ELF-1 (cell line): Measurements from ENCODE around the gene KCNS3.
"Not testable (repeated sequence)": the region's sequence is repeated elsewhere in the genome, so short reads cannot be mapped to it uniquely, and the experiment has no call there.

Experiments
- DNase-seq: peaks from one replicate; pipeline ENCODE4 v3.0.0-alpha.2; 2016; ENCODE audit warnings: low read depth, low spot score

KCNS3 gene

DNA sequence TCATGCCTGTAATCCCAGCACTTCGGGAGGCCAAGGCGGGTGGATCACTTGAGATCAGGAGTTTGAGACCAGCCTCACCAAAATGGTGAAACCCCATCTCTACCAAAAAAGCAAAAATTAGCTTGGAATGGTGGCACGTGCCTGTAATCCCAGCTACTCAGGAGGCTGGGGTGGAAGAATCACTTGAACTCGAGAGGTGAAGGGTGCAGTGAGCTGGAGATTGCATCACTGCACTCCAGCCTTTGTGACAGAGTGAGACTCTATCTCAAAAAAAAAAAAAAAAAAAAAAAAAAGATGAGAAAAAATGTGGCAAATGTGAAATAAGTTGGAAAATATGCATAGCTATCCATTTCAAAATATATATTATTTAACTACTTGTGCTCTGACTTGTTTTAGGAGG, 65.0 kb downstream of the KCNS3 start:
- no peak for DNase-seq

DNA sequence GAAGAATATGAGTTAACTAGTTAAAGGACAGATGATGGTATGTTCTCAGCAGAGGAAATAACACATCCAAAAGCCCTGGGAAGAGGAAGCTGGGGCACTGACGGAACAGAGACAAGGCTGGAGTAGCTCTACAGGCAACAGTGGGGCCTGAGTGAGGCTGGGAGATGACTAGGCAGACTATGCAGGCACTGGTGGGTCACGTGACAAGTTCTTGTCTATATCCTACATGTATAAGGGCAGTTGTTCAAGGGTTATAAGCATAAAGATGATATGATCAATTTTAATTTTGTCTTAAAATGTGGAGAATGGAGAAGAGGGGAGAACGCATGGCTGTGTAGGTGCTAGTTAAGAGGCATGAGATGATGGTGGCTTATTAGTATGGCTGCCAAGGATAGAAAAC, 68.6 kb downstream of the KCNS3 start:
- no peak for DNase-seq

DNA sequence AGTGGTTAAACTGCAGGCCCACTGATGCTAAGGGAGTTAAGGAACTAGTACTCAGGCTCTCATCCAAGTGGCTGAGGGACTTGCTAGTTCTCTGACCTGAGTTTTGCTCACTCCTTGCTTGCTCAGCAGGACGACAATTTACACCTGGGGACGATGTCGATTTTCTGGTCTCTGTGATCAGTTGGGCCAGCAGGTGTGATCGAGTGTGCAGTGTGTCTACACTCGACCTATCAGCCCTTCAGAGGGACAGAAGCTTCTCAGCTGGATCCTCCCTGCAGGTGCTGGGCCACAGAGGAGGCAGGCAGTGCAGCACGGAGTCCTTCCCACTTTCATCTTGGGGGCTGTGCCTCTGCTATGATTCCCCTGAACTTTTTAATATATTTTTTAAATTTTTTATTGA, 71.5 kb downstream of the KCNS3 start:
- DNase-seq, result no peak

DNA sequence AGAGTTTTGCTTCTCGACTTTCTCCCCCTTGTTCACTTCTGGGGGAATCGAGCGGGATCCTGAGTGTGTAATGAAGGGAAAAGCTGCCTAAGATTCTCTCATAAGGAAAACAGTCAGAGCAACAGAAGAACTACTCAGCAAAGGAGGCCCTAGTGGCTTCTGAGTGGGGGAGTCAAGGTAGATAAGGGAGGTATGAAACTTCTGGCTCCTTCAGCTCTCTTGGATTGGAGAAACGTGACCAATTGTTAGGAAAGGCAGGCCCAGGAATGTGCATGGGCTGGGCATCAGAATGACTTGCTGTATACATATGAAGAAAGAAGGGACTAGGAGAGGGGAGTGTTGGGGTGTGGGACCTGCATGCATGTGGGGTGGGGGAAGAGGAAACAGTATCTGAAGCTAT, 73.1 kb downstream of the KCNS3 start:
- DNase-seq, result no peak

DNA sequence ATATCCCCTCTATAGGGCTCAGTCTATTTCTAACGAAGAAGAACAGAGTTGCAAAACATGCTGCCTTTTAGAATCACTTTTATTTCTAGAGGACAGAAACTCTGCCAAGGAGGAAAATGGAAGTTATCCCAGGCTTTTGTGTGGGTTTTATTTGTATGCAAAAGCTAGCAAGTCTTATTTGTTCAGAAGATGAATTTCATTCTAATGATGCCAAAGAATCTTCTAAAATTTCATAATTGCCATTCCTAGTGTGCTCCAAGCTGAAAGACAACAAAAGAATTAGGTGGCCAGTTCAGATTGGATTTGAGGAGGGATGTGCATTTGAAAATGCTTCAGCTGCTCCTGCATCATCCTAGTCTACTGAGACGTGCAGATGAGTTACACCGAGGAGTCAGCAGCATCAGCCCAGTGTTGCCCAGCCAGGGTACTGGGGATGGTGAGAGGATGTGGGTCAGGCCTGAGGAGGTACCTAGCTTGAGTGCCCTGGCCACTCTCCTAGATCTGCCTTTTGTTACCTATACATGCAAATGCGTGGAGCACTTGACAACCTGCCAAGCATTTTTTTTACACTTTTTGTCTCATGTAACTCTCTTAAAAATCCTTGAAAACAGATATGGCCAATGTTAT, 80.1 kb downstream of the KCNS3 start:
- DNase-seq, result no peak

DNA sequence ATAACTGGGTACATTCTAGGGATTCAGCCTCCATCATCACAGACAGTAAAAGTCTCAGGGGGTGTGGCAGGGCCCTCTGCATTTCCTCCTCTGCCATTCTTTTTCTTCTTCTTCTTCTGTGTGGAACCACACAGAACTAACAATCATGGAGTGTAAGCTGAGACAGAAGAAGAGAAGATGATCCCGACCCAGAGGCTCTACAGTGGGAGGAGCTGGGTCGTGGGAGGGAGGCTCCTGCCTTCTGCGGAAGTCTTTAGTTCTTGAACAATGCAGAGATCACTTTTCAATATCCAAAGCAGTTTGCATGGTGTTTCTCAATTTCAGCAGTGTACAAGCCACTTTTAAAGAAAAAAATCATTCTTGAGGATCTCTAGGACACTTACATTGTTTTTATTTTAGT, 80.9 kb downstream of the KCNS3 start:
- no peak for DNase-seq

DNA sequence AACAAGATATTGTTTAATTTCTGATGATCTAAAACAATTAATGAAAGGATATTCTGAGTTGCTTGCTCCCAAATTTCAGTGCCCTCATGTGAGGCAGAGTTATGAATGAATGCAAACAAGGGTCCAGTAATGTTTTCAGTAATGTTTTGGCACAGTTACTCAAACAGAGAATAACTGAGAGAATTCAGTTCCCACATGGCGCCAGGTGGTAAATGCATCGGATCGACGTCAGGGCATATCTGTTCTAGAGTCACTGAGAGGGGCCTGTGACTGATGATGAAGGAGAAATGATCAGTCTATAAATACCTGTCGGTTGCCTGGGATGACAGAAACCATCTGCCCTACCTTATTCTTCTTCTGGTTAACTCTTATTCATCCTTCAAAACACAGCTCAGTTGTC, 81.4 kb downstream of the KCNS3 start:
- no peak for DNase-seq

DNA sequence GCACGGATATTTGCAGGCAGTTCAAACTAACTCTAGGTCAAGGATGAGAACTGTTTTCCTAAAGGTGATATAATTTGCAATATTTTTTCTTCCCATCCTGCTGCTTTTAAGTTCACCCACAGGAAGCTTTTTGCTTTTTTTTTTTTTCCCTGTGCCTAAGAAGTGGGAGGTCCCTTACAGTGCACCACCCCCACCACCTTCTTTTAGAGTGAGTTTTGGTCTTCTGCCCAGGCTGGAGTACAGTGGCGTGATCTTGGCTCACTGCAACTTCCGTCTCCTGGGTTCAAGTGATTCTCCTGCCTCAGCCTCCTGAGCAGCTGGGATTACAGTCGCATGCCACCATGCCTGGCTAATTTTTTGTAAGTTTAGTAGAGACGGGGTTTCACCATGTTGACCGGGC, 82.5 kb downstream of the KCNS3 start:
- DNase-seq, result no peak

DNA sequence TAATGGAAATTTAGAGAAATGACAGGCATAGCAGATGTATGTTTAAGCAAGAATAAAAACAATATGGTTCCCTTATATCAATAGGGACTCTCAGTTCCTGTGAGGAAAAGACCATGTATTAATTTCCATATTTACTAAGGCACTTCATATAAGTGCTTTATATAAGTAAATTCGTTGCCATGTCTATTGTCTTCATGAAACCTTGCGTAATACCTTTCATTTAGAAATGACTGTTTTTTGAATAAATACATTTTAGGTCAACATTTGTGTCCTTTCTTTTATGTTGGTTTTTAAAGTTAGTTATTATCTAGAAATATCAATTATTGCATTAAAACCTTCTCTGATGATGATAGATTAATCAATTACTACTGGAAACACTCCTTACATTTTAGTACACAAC, 83.3 kb downstream of the KCNS3 start:
- DNase-seq, result no peak

DNA sequence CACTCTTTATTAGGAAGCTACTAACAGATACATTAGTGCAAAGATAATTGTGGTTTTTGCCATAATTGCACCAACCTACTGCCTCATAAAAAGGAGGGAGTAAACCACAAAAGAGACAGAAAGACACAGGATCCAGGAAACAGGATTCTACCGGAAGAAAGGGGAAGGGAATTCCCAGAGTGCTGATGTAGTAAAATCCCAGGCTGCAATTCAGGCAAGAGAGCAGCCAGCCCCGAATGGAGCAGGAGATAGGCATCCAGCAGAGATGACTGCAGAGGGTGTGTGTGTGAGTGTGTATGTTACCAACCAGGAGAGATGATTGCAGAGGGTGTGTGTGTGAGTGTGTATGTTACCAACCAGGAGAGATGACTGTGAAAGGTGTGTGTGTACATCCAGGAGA, 84.4 kb downstream of the KCNS3 start:
- DNase-seq, result no peak

DNA sequence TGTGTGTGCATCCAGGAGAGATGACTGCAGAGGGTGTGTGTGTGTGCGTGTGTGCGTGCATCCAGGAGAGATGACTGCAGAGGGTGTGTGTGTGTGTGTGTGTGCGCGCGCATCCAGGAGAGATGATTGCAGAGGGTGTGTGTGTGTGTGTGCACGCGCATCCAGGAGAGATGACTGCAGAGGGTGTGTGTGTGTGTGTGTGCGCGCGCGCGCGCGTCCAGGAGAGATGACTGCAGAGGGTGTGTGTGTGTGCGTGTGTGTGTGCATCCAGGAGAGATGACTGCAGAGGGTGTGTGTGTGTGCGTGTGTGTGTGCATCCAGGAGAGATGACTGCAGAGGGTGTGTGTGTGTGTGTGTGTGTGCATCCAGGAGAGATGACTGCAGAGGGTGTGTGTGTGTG, 85.1 kb downstream of the KCNS3 start:
- not testable (repeated sequence) for DNase-seq

DNA sequence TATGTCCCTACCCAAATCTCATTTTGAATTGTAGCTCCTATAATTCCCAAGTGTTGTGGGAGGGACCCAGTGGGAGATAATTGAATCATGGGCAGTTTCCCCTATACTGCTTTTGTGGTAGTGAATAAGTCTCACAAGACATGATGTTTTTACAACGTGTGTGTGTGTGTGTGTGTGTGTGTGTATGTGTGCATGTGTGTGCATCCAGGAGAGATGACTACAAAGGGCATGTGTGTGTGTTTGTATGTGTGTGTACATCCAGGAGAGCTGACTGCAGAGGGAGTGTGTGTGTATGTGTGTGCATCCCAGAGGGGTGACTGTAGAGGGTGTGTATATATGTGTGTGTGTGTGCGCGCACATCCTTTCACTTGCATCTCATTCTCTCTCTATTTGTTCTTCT, 86.7 kb downstream of the KCNS3 start:
- no peak for DNase-seq

DNA sequence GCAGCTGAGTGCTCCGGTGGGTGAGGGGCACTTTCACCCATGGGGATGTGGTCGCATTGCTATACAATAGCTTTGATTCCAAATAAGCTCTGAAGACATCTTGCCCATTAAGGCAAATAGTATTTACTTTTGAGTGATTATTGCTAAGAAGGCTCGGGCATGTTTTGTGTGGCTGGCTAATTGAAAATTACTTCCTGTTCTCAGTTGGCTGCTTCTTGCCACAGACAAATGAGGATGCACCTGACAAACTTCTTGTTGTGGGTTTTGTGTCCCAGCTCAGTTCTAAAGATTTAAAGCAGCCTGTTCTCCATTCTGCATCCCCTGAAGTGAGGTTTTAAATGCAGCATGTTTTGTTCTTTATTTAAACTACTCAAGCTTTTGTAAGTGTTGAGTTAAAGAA, 88.3 kb downstream of the KCNS3 start:
- DNase-seq, result no peak

DNA sequence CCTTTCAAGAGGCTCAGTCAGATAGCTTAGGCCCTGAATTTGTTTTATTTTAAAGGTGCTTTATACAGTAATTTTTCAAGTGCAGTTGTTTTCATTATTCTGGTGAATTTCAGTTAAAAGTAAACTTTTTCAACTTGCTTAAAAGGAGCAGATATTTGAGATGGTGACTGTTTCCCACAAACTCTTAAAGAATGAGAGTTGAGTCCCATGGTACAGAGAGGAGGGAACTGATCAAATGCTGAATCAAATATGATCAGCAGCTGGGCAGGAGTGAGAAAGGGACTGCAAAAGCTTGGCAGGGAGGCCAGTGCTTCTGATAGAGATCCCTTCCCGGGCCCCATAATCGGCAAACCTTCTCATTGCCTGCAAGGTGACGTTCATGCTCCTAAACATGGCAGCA, 91.2 kb downstream of the KCNS3 start:
- no peak for DNase-seq

DNA sequence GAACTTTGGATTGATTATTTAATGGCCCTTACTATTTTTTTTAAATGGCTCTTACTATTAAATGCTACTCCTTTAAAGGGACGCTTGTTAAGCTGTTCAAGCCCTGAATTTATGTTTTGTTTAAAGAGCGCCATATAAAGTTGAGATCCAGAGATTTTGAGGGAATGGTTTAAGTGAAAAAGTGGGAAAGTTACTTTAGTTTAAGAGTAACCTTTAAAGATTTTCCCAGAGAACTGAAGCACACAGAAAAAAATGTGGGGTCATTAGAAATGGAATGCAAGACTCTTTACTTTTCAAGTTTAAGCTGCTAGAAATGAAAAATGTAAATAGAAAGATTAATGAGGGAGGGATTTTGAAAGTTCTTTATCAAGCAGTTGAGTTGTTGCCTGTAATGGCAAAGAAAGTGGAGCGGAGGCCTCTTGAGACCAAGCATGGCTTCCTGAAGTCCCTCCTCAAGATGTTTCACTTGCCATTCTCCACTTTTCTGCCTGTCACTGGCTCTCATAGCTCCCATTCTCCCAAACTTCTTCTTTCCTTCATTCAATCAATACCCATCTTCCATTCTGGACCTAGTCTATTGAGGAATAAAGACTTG, 93.2 kb downstream of the KCNS3 start:
- no peak for DNase-seq

DNA sequence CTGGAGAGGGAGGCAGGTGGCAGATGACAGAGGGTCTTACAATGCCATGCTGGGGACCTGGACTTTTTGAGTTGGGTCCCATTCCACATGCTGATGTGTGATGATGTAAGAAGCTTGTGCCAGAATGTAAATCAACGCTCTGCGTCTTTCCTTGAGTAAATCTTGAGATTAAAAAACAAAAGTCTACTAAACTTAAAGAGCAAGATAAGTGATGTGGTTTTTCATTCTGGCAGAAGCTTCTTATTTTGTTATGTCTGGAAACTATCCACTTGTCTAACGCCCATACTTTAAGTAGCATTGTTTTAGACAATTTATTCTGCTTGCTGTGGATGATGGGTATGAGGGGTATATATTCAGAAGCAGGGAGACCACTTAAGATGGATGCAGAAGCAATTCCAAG, 94.5 kb downstream of the KCNS3 start:
- no peak for DNase-seq

DNA sequence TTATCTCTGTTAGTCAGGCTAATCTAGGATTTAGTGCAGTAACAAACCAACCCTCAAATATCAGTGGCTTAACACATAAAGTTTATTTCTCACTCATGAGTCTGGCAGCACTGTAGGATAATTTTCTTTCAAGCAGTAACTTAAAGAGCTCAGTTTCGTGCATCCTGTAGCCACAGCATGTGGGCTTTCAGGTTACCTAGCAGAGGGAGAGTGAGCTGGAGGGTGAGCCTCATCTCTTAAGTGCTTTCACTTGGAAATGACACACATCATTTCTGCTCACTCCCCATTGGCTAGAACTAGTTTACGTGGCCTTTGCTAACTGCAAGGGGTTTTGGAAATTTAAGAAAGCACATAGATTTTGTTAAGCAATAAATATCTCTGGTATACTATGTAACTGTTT, 96.9 kb downstream of the KCNS3 start:
- no peak for DNase-seq

DNA sequence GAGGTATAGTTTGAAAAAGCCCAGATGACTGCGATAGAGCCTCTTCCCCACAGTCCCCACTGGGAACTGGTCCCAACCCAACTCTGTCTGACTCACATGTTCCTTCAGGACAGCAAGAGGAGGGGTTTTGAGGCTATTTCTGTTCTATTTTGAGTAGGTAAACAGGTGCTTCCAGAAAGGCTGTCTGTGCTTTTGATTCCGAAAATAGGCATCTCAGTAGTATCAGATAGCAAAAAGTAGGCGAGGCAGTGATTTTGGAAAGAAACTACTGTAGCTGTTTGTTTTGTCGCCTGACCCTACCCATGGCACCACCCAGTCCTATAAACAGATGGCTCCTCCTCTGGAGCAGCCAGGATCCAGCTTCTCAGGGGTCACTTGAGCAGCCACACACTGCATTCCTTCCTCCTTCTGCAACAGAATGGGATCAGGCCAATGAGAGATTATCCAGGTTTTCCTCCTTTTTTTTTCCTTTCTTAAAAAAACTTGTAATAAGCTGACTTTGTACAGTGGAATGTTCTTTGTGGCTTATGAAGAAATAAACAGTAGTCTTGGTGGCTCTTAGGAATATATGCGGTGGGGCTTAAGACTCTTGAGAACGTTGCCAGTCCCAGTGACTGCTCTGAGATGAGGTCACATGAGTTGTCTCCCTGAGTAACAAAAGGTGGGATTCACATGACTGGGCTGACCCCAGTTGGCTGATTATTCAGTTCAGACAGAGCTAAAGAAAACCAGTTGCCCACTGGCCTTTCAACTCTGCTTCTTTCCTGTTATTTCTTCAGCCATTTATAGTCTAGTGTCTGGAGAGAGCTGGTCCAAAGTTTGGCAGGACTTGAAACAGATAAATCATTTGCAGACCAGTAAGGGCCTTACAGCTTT, 98.6 kb downstream of the KCNS3 start:
- DNase-seq, result no peak

DNA sequence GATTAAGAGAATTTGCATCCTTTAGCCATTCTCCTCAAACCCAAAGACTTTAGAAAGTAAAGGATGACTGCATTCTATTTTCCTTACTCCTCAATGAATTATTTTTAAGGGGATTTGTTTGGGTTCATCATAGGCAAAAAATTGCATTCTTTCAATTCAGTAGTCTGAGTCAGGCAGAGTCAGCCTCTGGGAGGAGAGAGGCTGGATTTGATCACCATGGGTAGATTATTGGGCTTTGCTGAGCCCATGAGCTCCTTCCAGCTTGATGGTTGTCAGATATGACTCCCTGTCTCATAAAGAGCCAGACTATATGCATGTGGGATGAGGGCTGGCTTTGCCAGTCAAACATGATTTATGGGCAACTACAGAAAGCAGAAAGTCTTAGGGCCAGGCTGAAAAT, 101.2 kb downstream of the KCNS3 start:
- DNase-seq, result no peak

DNA sequence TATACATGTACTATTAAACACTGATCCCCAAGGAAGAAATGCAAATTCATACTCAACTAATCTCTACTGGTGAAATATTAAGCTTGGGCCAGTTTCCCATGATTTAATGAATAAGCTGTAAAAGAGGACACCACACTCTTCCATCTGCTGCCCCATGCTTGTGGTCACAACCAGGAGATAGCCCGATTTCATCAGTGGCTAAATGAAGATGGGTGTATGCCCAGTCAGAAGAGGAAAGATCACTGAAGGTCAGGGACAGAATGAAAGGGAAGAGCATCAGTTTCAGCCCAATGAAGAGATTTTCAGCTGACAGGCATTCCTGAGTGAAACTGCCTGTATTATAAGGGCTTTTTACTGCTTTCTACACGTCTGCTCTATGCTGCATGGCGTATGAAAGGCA, 103.5 kb downstream of the KCNS3 start:
- no peak for DNase-seq
